NCI-H1436 treated with DMSO at 0.1 percent for 48 hours (cell line): ENCODE measurements around the gene BRD1.
"Not testable (repeated sequence)": the region's sequence is repeated elsewhere in the genome, so short reads cannot be mapped to it uniquely, and the experiment has no call there.

Experiments used
- DNase-seq: peaks from one replicate; lab custom pipeline; 2025; lab: John Stamatoyannopoulos, UW

BRD1 gene

GRCh38 chr22:49852898-49853894 lies 25.5 kb upstream of the BRD1 start, which contains the start of gene ZBED4:
TSS of gene ZBED4 (plus strand) at chr22:49853844. CDS start at chr22:49883663, 29,819 bp downstream.
- peak; percentile 80 for DNase-seq

- not testable (repeated sequence) for DNase-seq
These were observed 24.9 kb upstream of the BRD1 start for GRCh38 chr22:49852568-49852897.

GRCh38 chr22:49850959-49851802 lies 23.5 kb upstream of the BRD1 start:
- DNase-seq, result no peak

GRCh38 chr22:49850021-49850911 lies 22.6 kb upstream of the BRD1 start:
- no peak for DNase-seq

GRCh38 chr22:49849161-49850020 lies 21.7 kb upstream of the BRD1 start:
- no peak for DNase-seq

- no peak for DNase-seq
These were observed 21.1 kb upstream of the BRD1 start for GRCh38 chr22:49848690-49849160.

GRCh38 chr22:49847751-49848689 lies 20.3 kb upstream of the BRD1 start:
- no peak for DNase-seq

- no peak for DNase-seq
These were observed 18.2 kb upstream of the BRD1 start for GRCh38 chr22:49845666-49846459.

- no peak for DNase-seq
These were observed 17.6 kb upstream of the BRD1 start for GRCh38 chr22:49845241-49845640.

GRCh38 chr22:49838771-49839717 lies 11.4 kb upstream of the BRD1 start:
- no peak for DNase-seq

GRCh38 chr22:49833340-49834007 lies 5.8 kb upstream of the BRD1 start:
- DNase-seq, result no peak

GRCh38 chr22:49829044-49829853 lies 1.6 kb upstream of the BRD1 start:
- DNase-seq, result no peak

GRCh38 chr22:49828599-49828965 lies 909 bp upstream of the BRD1 start:
- no peak for DNase-seq

- no peak for DNase-seq
These were observed 311 bp downstream of the BRD1 start for GRCh38 chr22:49827271-49827852.

- no peak for DNase-seq
These were observed 936 bp downstream of the BRD1 start for GRCh38 chr22:49826603-49827270.
